Subcutaneous abdominal adipose tissue (tissue), 5 donors: ENCODE measurements around the gene FBXW11.

Experiments
- H3K27ac ChIP-seq: one replicate; pipeline ENCODE4 v1.7.0; 2013; ENCODE audit warnings: low read depth, mild to moderate bottlenecking, inconsistent platforms, low read length, moderate library complexity
- H3K27me3 ChIP-seq, 5 donors: one replicate each; pipeline ENCODE4 v1.7.0; 2013; ENCODE audit warnings: low read length in 5 of 5, inconsistent platforms in 1 of 5; ENCODE audit not compliant: control insufficient read depth in 5 of 5, insufficient read depth in 4 of 5
- H3K36me3 ChIP-seq, 5 donors: one replicate each; pipeline ENCODE4 v1.7.0; 2013; ENCODE audit warnings: low read length in 5 of 5; ENCODE audit not compliant: control insufficient read depth in 5 of 5, insufficient read depth in 5 of 5
- H3K4me1 ChIP-seq, 5 donors: one replicate each; pipeline ENCODE4 v1.7.0; 2013; ENCODE audit warnings: low read length in 5 of 5, mild to moderate bottlenecking in 3 of 5, moderate library complexity in 1 of 5; ENCODE audit not compliant: control insufficient read depth in 5 of 5, insufficient read depth in 5 of 5
- H3K4me3 ChIP-seq, 5 donors: one replicate each; pipeline ENCODE4 v1.7.0; 2013; ENCODE audit warnings: low read length in 5 of 5, low read depth in 1 of 5
- H3K9ac ChIP-seq, 5 donors: one replicate each; pipeline ENCODE4 v1.7.0; 2013; ENCODE audit warnings: low read length in 5 of 5, mild to moderate bottlenecking in 4 of 5, moderate library complexity in 3 of 5
- H3K9me3 ChIP-seq, 5 donors: one replicate each; pipeline ENCODE4 v1.7.0; 2013; ENCODE audit warnings: low read length in 5 of 5; ENCODE audit not compliant: control insufficient read depth in 5 of 5
- donor health status: healthy.
- donor health status: healthy.
- donor health status: healthy.
- donor health status: healthy.
- donor health status: healthy.

FBXW11 gene

GRCh38 chr5:171813813-171814490, 192.5 kb downstream of the FBXW11 start:
- Histone ChIP-seq H3K9me3 (peaks cover 0 to 25% (median 10%) of the 10 kb centered on the region in 5 donors), H3K27me3 (no peaks in the 10 kb centered on the region), H3K36me3 (no peaks in the 10 kb centered on the region), H3K4me3 (no peak overlapping the region), H3K9ac (no peak overlapping the region), H3K4me1 (peaks cover 0 to 8% (median 0%) of the 10 kb centered on the region in 5 donors), H3K27ac (no peak overlapping the region)

- Histone ChIP-seq H3K4me3 (no peak overlapping the region), H3K9me3 (peaks cover 0 to 25% (median 10%) of the 10 kb centered on the region in 5 donors), H3K9ac (no peak overlapping the region), H3K4me1 (peaks cover 0 to 8% (median 0%) of the 10 kb centered on the region in 5 donors), H3K27me3 (no peaks in the 10 kb centered on the region), H3K36me3 (no peaks in the 10 kb centered on the region), H3K27ac (no peak overlapping the region)
Observed at GRCh38 chr5:171813270-171813669, 193.2 kb downstream of the FBXW11 start.
